ENCODE results near the gene LEMD1.
"Not testable (repeated sequence)": the region's sequence is repeated elsewhere in the genome, so short reads cannot be mapped to it uniquely, and the experiment has no call there.

LEMD1 gene

GRCh38 chr1:205376739-205377138 lies 45.1 kb downstream of the LEMD1 start:
- no peak for DNase-seq

GRCh38 chr1:205375835-205376545 lies 45.9 kb downstream of the LEMD1 start:
- DNase-seq, result no peak

GRCh38 chr1:205374210-205375078 lies 47.4 kb downstream of the LEMD1 start:
- no peak for DNase-seq

- DNase-seq, result no peak
These were observed 48.1 kb downstream of the LEMD1 start for GRCh38 chr1:205373798-205374175.

- no peak for DNase-seq
These were observed 48.6 kb downstream of the LEMD1 start for GRCh38 chr1:205373022-205373797.

- DNase-seq, result no peak
These were observed 49.8 kb downstream of the LEMD1 start for GRCh38 chr1:205371871-205372660.

GRCh38 chr1:205370780-205371179 lies 51.1 kb downstream of the LEMD1 start:
- no peak for DNase-seq

- DNase-seq, result no peak
These were observed 52.1 kb downstream of the LEMD1 start for GRCh38 chr1:205369701-205370123.

GRCh38 chr1:205368478-205368877 lies 53.4 kb downstream of the LEMD1 start:
- DNase-seq, result no peak

- no peak for DNase-seq
These were observed 55.9 kb downstream of the LEMD1 start for GRCh38 chr1:205365945-205366463.

- not testable (repeated sequence) for DNase-seq
These were observed 56.8 kb downstream of the LEMD1 start for GRCh38 chr1:205365086-205365485.

GRCh38 chr1:205360891-205361290 lies 61.0 kb downstream of the LEMD1 start:
- DNase-seq, result no peak

GRCh38 chr1:205359771-205360565 lies 61.9 kb downstream of the LEMD1 start:
- DNase-seq, result no peak

- DNase-seq, result no peak
These were observed 63.3 kb downstream of the LEMD1 start for GRCh38 chr1:205358579-205358978.

GRCh38 chr1:205357567-205357966 lies 64.3 kb downstream of the LEMD1 start:
- no peak for DNase-seq

- peak; percentile 79 for DNase-seq
These were observed 65.3 kb downstream of the LEMD1 start, which contains the start of gene KLHDC8A for GRCh38 chr1:205356440-205357139. Gene KLHDC8A (minus strand): TSS chr1:205356922. CDS start chr1:205343604, 13,318 bp downstream.

GRCh38 chr1:205355075-205355453 lies 66.8 kb downstream of the LEMD1 start:
- DNase-seq, result no peak

- DNase-seq, result peak; percentile 59
These were observed 67.4 kb downstream of the LEMD1 start for GRCh38 chr1:205354259-205355074.

GRCh38 chr1:205353612-205354011 lies 68.2 kb downstream of the LEMD1 start:
- DNase-seq, result no peak

GRCh38 chr1:205353191-205353590 lies 68.7 kb downstream of the LEMD1 start:
- DNase-seq, result no peak

All from femur (tissue), 1 donor.